Transverse colon (tissue), 3 donors: Measurements from ENCODE around the gene SHOX.

Source experiments
- EP300 ChIP-seq: sonication (generic); formaldehyde crosslinking; IDR thresholded peaks from one replicate; pipeline ENCODE4 v1.6.1; 2017; ENCODE audit warnings: antibody characterized with exemption, low read depth
- POLR2A ChIP-seq: fragments of 450-650 bp; IDR thresholded peaks from one replicate; pipeline ENCODE4 v1.6.1; 2016; ENCODE audit warnings: antibody characterized with exemption, mild to moderate bottlenecking, moderate library complexity
- TF ChIP-seq, protein P1 (sequence below), 5 experiments: fragments of 200-600 bp in 3 of 5; fragments of 450-650 bp in 2 of 5; sonication (generic) in 3 of 5; IDR thresholded peaks; 1 replicate in 2 of 5; 2 replicates in 3 of 5; pipeline ENCODE4 v1.5.1; 2016 to 2017; ENCODE audit warnings: antibody characterized with exemption in 5 of 5, inconsistent platforms in 3 of 5, mild to moderate bottlenecking in 2 of 5, moderate library complexity in 1 of 5

DNA sequence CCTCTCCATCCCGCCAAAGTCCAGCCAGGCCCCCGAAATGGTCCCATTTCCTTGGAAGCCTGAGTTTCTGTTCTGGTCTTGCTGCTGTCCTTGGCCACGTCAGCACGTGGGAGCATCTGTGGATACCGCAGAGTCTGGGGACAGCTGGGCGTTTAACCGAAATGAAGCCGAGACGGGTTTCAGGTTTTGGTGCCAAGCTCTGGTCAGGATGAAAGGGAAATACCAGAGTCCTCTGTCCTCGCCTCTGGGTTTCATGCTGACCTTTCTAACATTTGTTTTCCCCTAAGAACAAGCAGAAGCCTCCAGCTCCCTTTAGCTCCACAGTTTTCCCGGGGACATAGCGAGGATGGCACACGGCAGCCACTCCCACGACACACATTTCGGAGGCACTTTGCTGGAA is 19.7 kb downstream of the SHOX start:
- TF ChIP-seq, protein P1, sequence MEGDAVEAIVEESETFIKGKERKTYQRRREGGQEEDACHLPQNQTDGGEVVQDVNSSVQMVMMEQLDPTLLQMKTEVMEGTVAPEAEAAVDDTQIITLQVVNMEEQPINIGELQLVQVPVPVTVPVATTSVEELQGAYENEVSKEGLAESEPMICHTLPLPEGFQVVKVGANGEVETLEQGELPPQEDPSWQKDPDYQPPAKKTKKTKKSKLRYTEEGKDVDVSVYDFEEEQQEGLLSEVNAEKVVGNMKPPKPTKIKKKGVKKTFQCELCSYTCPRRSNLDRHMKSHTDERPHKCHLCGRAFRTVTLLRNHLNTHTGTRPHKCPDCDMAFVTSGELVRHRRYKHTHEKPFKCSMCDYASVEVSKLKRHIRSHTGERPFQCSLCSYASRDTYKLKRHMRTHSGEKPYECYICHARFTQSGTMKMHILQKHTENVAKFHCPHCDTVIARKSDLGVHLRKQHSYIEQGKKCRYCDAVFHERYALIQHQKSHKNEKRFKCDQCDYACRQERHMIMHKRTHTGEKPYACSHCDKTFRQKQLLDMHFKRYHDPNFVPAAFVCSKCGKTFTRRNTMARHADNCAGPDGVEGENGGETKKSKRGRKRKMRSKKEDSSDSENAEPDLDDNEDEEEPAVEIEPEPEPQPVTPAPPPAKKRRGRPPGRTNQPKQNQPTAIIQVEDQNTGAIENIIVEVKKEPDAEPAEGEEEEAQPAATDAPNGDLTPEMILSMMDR (IDR thresholded peaks at IDR 0.05): no peak
- TF ChIP-seq POLR2A (no peak), EP300 (no peak)
